PC-9 (cell line): Measurements from ENCODE around the gene CBR4. TPM values are rescaled to one million over a fixed set of nuclear protein-coding genes. Genes with fewer than 3 reads are reported as not detected.

Source experiments
- BruUV-seq: library from RNA; stranded (reverse); fragments of 400-500 nt; replicated peaks from 2 replicates; lab custom pipeline; 2021; lab: Mats Ljungman, UMichigan
- CTCF ChIA-PET: fragments of 300-600 bp; sonication (Branson Sonifier 250); formaldehyde crosslinking; loops from one replicate; lab custom pipeline; 2022; ENCODE audit warnings: antibody characterized with exemption; lab: Charles Lee
- POLR2A ChIA-PET: fragments of 300-600 bp; sonication (Branson Sonifier 250); formaldehyde crosslinking; loops from one replicate; lab custom pipeline; 2022; ENCODE audit warnings: antibody characterized with exemption; ENCODE audit not compliant: unreplicated experiment; lab: Charles Lee
- DNase-seq, 2 experiments: peaks; one replicate each; pipeline versions ENCODE4 v3.0.0 to v3.0.0-alpha.2; 2015 to 2022; ENCODE audit warnings: mixed read lengths in 1 of 2
- H2AFZ ChIP-seq: fragments of 200-600 bp; sonication (generic); 2 replicates; pipeline ENCODE4 v1.8.1; 2017; ENCODE audit warnings: antibody characterized with exemption
- H3F3A ChIP-seq: fragments of 200-600 bp; sonication (generic); 2 replicates; pipeline ENCODE4 v1.8.1; 2017; ENCODE audit warnings: antibody characterized with exemption, mild to moderate bottlenecking, low read depth; ENCODE audit not compliant: insufficient read depth
- H3K27ac ChIP-seq: fragments of 200-600 bp; sonication (generic); 2 replicates; pipeline ENCODE4 v1.6.1; 2016; ENCODE audit warnings: mixed run types
- H3K27me3 ChIP-seq: fragments of 200-600 bp; sonication (generic); 2 replicates; pipeline ENCODE4 v1.6.1; 2016; ENCODE audit warnings: low read depth, mixed run types; ENCODE audit not compliant: insufficient read depth
- H3K36me3 ChIP-seq: fragments of 200-600 bp; sonication (generic); 2 replicates; pipeline ENCODE4 v1.6.1; 2016; ENCODE audit warnings: low read depth, mixed run types
- H3K4me1 ChIP-seq: fragments of 200-600 bp; sonication (generic); replicated peaks from 2 replicates; pipeline ENCODE4 v1.6.1; 2016; ENCODE audit warnings: mixed run types; ENCODE audit not compliant: insufficient read depth
- H3K4me2 ChIP-seq: fragments of 200-600 bp; sonication (generic); 2 replicates; pipeline ENCODE4 v1.6.1; 2017; ENCODE audit warnings: mixed run types
- H3K4me3 ChIP-seq: fragments of 200-600 bp; sonication (generic); 2 replicates; pipeline ENCODE4 v1.6.1; 2016; ENCODE audit warnings: mixed run types
- H3K79me2 ChIP-seq: fragments of 200-600 bp; sonication (generic); 2 replicates; pipeline ENCODE4 v1.6.1; 2017; ENCODE audit warnings: low read depth, mixed run types
- H3K9me2 ChIP-seq: fragments of 200-600 bp; sonication (generic); 2 replicates; pipeline ENCODE4 v1.8.1; 2017; ENCODE audit warnings: mild to moderate bottlenecking; ENCODE audit not compliant: insufficient read depth
- H3K9me3 ChIP-seq: fragments of 200-600 bp; sonication (generic); 2 replicates; pipeline ENCODE4 v1.8.1; 2016; ENCODE audit warnings: low read depth; ENCODE audit not compliant: insufficient read depth
- H4K20me1 ChIP-seq: fragments of 200-600 bp; sonication (generic); 2 replicates; pipeline ENCODE4 v1.8.1; 2017; ENCODE audit not compliant: insufficient read depth
- EZH2 ChIP-seq: fragments of 200-600 bp; sonication (generic); IDR thresholded peaks from 2 replicates; pipeline ENCODE4 v1.8.0; 2017; ENCODE audit warnings: antibody characterized with exemption, low read depth
- intact Hi-C: fragments of 100-400 bp; cut with micrococcal nuclease; formaldehyde crosslinking; loops from one replicate; pipeline ENCODE4 v1.10.0; 2022; ENCODE audit not compliant: unreplicated experiment
- total RNA-seq: library from RNA; stranded (reverse); gene quantifications from 2 replicates; pipeline ENCODE4 v1.2.3, GENCODE V29; 2021
- TF ChIP-seq, protein P1 (sequence below): fragments of 200-600 bp; sonication (generic); conservative IDR thresholded peaks from 2 replicates; pipeline ENCODE4 v1.6.1; 2017; ENCODE audit warnings: mixed run types, antibody characterized with exemption, mild to moderate bottlenecking, moderate library complexity

The CBR4 gene
- total RNA-seq, 1 experiment from 2014 or later = 28.9 TPM

GRCh38 chr4:169051761-169052593 is 41.9 kb upstream of the CBR4 start:
- intact Hi-C loops = no loop called here
- Histone ChIP-seq H3K9me3 (no peaks in the 10 kb centered on the region), H3K4me2 (no peak overlapping the region), H2AFZ (no peak overlapping the region), H3K36me3 (no peaks in the 10 kb centered on the region), H3K27ac (no peak overlapping the region), H4K20me1 (no peaks in the 10 kb centered on the region), H3K9me2 (no peaks in the 10 kb centered on the region), H3K4me3 (no peak overlapping the region), H3K79me2 (no peaks in the 10 kb centered on the region), H3K4me1 (no peaks in the 10 kb centered on the region), H3F3A (no peaks in the 10 kb centered on the region), H3K27me3 (no peaks in the 10 kb centered on the region)
- POLR2A ChIA-PET = no interaction called here
- TF ChIP-seq, protein P1, sequence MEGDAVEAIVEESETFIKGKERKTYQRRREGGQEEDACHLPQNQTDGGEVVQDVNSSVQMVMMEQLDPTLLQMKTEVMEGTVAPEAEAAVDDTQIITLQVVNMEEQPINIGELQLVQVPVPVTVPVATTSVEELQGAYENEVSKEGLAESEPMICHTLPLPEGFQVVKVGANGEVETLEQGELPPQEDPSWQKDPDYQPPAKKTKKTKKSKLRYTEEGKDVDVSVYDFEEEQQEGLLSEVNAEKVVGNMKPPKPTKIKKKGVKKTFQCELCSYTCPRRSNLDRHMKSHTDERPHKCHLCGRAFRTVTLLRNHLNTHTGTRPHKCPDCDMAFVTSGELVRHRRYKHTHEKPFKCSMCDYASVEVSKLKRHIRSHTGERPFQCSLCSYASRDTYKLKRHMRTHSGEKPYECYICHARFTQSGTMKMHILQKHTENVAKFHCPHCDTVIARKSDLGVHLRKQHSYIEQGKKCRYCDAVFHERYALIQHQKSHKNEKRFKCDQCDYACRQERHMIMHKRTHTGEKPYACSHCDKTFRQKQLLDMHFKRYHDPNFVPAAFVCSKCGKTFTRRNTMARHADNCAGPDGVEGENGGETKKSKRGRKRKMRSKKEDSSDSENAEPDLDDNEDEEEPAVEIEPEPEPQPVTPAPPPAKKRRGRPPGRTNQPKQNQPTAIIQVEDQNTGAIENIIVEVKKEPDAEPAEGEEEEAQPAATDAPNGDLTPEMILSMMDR = no peak
- TF ChIP-seq EZH2 = no peak
- BruUV-seq = no TSS peak
- DNase-seq = no peak
- CTCF ChIA-PET = no interaction called here

DNA sequence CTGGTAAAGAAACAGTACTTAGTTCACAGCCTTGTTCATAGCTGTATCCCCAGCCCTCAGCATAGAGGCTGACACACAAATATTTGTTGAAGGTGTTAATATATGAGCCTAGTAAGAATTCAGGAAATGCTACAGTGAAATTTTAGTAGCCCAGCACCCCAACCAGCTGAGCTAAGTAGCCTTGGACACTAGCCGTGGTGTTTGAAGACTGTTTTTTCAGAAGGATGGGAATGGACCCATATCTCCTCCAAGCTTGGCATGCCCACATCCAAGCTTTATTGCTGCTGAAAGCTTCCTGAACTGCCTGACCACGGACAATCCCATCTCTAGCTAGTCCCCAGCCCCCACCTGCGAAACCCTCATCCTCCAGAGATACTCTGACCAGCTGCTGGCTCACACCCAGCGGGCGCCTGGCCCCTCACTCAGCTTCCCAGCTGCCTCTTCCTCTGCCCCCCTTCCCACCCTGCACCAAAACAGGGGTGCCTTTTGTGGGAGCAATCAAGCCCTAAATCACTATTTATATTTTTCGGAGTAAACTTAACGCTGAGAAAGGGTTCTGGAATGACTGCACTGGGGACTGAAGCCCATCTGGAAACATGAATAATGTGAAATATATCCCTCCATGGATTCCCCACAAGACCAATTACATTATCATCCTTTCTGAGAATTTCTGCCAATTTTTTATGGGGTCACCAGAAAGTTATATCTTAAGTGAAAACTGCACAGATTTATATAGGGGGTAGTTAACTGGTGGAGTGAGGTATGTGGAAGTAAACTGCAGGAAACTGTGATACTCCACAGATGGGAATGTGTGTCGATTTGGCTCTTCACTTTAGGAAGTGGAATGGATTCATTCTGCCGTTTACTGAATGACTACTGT is 41.1 kb upstream of the CBR4 start:
- H3F3A ChIP-seq = no peaks in the 10 kb centered on the region
- H3K4me1 ChIP-seq = no peaks in the 10 kb centered on the region
- no peaks in the 10 kb centered on the region for H3K9me3 ChIP-seq
- no peak overlapping the region for H2AFZ ChIP-seq
- H3K79me2 ChIP-seq = no peaks in the 10 kb centered on the region
- H3K4me3 ChIP-seq = no peak overlapping the region
- H3K27ac ChIP-seq = no peak overlapping the region
- ChIA-PET POLR2A (no interaction called here), CTCF (interaction anchor here (0.6 kb wide), 1 partner anchor 18 kb away, joined by 3 read pairs; no protein-coding TSS in a partner anchor)
- no peak for DNase-seq
- no peaks in the 10 kb centered on the region for H3K27me3 ChIP-seq
- TF ChIP-seq, protein P1 = no peak
- no peak for TF ChIP-seq EZH2
- intact Hi-C loops = no loop called here
- BruUV-seq = no TSS peak
- no peaks in the 10 kb centered on the region for H3K9me2 ChIP-seq
- no peaks in the 10 kb centered on the region for H4K20me1 ChIP-seq
- H3K36me3 ChIP-seq = no peaks in the 10 kb centered on the region
- H3K4me2 ChIP-seq = no peak overlapping the region

GRCh38 chr4:169050284-169050683 is 40.2 kb upstream of the CBR4 start:
- intact Hi-C loops = no loop called here
- TF ChIP-seq, protein P1 = no peak
- TF ChIP-seq EZH2 = no peak
- ChIA-PET CTCF (no interaction called here), POLR2A (no interaction called here)
- H2AFZ ChIP-seq = no peak overlapping the region
- H3K9me2 ChIP-seq = no peaks in the 10 kb centered on the region
- DNase-seq = no peak
- H3K4me1 ChIP-seq = no peaks in the 10 kb centered on the region
- H3K9me3 ChIP-seq = no peaks in the 10 kb centered on the region
- H3K27ac ChIP-seq = no peak overlapping the region
- H3K36me3 ChIP-seq = no peaks in the 10 kb centered on the region
- BruUV-seq = no TSS peak
- H3F3A ChIP-seq = no peaks in the 10 kb centered on the region
- no peak overlapping the region for H3K4me3 ChIP-seq
- H3K4me2 ChIP-seq = no peak overlapping the region
- no peaks in the 10 kb centered on the region for H4K20me1 ChIP-seq
- H3K79me2 ChIP-seq = no peaks in the 10 kb centered on the region
- no peaks in the 10 kb centered on the region for H3K27me3 ChIP-seq
